ENCODE data around the gene MYADML2.
A peak's percentile ranks its signal among the peaks of the same experiment; 100 is the strongest.
"Not testable (repeated sequence)": the region's sequence is repeated elsewhere in the genome, so short reads cannot be mapped to it uniquely, and the experiment has no call there.

The MYADML2 gene

GRCh38 chr17:81923302-81924260 is 23.5 kb downstream of the MYADML2 start:
- DNase-seq: no peak

DNA sequence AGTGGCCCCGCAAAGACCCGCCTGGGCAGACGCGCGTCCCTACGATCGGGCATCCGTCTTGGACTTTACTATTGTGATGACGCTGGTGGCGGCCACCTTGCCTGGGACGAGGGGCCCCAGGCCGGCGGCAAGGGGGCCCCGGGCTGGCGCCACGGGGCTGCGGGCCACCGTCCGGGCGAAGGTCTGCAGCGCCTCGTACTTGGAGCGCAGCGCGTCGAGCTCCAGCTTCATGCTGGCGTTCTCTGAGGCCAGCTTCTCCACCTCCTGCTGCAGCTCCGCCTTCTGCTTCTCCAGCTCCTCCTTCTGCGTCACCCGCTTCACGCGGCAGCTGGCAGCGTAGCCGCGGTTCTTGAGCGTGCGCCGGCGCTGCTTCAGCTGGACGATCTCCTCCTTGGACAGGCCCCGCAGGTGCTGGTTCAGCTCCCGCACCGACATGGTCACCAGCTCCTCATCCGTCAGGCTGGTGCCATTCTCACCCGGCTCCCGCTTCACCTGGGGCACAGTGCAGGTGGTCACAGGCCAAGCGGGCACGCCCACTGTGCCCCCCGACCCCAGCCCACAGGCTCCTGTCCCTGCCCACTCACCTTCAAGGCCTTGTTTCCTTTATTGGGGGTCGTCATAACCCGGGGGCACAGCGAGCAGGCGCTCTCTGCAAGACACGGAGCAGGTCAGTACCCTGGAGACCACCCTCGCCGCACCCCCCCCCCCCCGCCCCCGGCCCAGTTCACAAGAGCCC is 24.3 kb downstream of the MYADML2 start:
- no peak for DNase-seq

DNA sequence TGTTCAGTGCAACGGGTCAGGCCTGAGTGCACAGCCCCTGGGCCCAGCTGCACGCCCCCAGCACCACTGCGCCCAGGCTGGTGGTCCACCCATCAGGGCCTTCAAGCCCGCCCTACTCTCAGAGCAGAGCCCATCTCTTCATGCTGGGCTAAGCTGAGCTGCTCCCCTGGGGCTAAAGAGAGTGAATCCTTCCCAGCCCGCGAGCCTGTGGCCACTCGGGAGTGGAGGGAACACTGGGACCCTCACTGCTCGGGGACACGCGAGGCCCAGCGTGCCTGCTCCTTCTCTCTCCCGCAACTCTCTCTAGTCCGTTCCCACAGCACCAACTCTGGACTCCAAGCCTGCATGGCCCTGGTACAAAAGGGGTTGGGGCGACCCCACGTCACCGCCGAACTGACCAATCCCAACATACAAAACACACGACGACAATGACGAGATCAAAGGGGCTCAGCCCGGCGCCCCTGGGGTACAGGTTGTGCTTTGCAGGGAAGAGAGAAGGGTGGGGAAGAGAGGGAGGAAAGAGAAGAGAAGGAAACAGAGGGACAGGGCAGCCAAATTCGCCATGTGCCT is 25.0 kb downstream of the MYADML2 start:
- DNase-seq: no peak

DNA sequence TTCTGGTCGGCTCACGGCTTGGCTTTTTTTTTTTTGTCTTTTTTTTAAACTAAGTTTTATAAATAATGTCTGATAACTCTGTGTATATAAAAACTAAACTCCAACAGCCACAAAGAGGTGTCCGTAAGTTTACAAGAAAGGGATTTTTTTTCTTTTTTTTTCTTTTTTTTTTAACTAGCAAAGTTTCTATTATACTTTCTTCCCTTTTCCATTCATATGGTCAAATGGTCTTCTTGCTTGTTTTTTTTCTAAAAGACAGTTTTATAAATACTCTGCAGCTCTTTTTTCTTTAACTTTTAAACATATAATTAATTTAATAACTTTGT is 25.5 kb downstream of the MYADML2 start:
- DNase-seq: no peak

DNA sequence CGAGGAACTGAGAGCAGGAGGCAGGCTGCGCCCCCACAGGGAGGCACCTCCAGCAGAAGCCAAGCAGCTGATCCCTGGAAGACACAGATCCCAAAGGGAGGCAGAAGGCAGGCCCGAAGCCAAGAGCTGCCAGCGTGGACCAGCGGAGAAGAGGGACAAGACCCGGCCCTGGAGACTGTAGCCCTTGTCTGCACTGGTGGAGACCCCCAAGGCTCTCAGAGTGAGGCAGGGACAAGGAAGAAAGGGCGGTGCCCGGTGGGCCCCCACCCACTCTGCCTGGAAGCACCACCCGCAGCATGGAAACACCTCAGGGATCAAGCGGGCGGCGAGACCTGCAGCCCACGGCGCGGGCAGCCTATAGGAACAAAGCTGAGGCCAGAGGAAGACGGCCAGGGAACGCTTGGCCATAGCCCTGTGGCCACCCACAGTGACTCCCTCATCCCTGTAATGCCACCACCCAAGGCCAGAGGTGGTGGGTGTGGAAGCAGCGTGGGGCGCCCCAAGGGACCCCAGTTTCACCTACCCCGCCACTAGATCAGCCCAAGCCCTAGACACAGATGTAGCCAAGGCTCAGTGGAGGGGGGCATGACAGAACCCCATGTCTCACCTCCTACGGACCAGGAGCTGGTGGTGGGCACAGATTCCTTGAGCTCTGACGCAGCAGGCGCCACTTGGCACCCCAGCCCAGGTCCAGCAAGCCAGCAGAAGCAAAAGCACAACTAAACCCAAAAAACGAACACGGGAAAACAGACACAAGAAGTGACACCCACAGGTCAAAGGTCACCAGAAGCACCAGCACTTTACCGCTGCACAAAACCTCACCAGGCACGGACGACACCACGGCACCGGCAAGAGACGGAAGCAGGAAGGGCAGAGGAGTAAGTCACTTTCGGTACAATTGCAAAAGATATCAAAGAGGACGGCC is 26.2 kb downstream of the MYADML2 start:
- DNase-seq: no peak

DNA sequence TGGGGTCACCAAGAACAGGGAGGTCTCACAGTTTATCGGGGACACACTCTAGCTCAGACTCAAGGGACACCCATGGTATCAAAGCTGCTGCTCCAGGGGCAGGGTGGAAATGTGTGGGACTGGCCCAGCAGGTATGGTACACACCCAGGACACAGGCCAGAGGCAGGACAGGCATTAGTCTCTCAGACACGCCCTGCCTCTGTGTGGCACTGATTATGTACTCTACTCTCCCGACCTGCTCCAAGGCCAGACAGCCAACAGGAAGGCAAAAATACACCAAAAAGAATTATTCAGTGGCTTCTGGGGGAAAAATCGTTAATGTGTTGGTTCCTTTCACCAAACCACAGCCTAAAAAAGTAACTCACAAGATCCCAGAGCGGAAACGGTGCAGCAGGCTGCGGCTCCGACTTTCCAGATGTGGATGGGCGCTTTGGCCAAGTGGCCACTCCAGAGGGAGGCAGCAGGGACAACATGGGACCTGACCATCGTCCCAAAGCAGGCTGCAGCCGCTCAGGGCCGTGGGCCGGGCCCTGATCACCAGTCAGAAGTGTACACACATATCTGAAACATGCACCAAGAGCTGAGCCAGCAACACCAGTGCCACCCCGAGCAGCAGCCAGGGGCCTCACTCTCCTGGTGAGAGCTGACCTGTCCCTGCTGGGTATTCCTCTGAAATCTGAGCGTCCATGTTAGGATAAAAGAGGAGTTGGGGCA is 28.0 kb downstream of the MYADML2 start:
- DNase-seq: no peak

DNA sequence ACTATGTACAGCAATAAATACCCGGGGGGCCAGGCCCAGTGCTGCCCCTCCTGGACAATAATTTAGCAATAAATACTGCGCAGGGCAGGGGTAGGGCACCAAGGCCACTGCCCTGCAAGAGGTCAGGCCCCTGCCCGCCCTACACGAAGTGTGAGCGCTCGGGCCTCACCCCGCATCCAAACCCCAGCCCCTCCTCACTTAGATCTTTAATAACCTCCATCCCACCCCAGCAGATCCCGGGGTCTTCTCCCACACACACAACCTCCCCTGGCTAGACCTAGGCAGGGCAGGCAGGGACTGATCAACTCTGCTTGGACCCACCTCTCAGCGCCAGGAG is 28.7 kb downstream of the MYADML2 start:
- not testable (repeated sequence) for DNase-seq

GRCh38 chr17:81917565-81918332 is 29.3 kb downstream of the MYADML2 start, which contains the start of gene SIRT7:
TSS of gene SIRT7 (minus strand) at chr17:81918176. CDS start at chr17:81918131, 45 bp downstream.
- DNase-seq: peak; percentile 77

DNA sequence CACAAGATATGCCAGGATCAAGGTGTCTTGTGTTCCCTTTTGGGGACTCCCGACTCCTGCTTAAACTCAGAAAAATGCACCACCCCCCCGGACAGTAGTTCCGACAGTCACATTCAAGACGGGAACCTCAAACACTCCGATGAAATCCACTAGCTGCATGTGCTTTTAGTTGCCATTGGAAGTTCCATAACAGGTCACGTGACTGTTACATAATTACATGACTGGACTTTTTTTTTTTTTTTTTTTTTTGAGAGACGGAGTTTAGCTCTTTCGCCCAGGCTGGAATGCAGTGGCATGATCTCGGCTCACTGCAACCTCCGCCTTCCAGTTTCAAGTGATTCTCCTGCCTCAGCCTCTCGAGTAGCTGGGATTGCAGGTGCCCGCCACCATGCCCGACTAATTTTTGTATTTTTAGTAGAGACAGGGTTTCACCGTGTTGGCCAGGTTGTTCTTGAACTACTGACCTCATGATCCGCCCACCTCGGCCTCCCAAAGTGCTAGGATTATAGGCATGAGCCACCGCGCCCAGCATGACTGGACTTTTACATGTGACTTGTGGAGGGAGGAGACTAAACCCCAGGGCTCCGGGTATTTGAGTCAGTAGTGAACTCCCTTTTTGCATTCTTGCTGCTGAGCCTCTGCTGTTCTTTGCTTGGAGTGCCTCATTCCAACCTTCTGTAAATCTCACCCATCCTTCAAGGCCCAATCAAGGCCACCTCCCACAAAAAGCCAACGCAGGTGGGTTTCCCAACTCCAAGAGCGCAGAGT is 30.6 kb downstream of the MYADML2 start:
- DNase-seq: no peak

DNA sequence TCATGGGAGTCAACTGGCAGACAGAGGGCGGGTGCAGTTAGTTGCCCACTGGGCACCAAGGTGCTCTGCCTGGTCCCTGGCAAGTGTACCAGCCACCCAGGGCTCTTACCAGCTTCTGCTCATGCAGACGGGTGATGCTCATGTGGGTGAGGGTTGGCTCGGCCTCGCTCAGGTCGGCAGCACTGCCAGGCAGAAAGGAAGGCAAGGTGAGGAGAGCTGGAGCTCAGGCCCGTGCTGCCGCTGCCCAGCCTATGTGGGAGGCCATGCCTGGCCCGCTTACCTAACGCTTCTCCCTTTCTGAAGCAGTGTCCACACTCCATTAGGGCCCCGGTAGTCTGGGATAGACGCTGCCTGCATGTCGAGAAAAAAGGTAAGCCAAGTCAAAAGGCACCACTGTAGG is 31.7 kb downstream of the MYADML2 start:
- no peak for DNase-seq

GRCh38 chr17:81914103-81914850 is 32.8 kb downstream of the MYADML2 start:
- no peak for DNase-seq

GRCh38 chr17:81913394-81914102 is 33.5 kb downstream of the MYADML2 start:
- DNase-seq: no peak

GRCh38 chr17:81912441-81913309 is 34.4 kb downstream of the MYADML2 start:
- no peak for DNase-seq

GRCh38 chr17:81911969-81912368 is 35.1 kb downstream of the MYADML2 start:
- DNase-seq: no peak

DNA sequence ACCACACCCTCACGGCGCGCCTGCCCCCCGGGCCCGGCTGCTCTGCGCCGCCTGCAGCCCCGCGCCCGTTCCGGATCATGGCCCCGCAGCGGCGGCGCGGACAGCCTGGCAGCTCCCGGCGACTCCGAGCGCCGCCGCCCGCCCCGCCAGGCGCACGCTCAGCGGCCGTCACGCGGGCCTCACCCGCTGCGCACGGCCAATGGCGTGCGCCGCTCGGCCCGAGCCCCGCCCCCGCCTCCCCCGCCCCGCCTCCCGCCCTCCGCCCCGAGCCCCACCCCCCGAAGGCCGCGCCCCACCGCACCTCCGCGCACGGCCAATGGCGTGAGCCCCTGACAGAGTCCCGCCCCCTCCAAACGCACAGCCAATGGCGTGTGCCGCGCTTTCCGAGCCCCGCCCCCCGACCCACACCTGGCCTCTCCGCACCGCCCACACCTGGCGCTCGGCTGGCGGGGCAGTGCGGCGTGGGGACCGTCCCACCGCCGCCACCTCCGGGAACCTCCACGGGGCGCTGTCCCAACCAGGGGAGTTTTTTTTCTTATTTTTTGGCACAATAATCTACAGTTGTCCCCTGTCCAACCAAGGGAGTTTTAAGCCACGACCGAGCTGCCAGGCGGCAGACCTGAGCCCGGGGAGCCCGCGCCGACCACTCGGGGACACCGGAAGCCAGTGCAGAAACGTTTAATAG is 35.6 kb downstream of the MYADML2 start, which contains the start of gene PCYT2:
TSS of gene PCYT2 (minus strand) at position 123 of the 685 bp plus-strand sequence. CDS start at position 79, 44 bp downstream.
- DNase-seq: peak; percentile 90

GRCh38 chr17:81910840-81911276 is 36.2 kb downstream of the MYADML2 start:
- no peak for DNase-seq
